NCI-H2081 treated with DMSO at 0.1 percent for 48 hours (cell line): ENCODE results near the gene SPECC1L.
"Not testable (repeated sequence)": the region's sequence is repeated elsewhere in the genome, so short reads cannot be mapped to it uniquely, and the experiment has no call there.

Experiments used
- DNase-seq: peaks from one replicate; lab custom pipeline; 2025; lab: John Stamatoyannopoulos, UW

SPECC1L gene

GRCh38 chr22:24270556-24271385, at the start of gene SPECC1L:
Gene SPECC1L (plus strand): TSS chr22:24270831. CDS start chr22:24302232, 31,401 bp downstream.
- DNase-seq: peak; percentile 35

GRCh38 chr22:24224468-24224867, 46.2 kb upstream of the SPECC1L start:
- no peak for DNase-seq

- DNase-seq: no peak
Observed at GRCh38 chr22:24225044-24225601, 45.5 kb upstream of the SPECC1L start.

- no peak for DNase-seq
Observed at GRCh38 chr22:24225951-24226350, 44.7 kb upstream of the SPECC1L start.

GRCh38 chr22:24230911-24231656, 39.5 kb upstream of the SPECC1L start:
- no peak for DNase-seq

- no peak for DNase-seq
Observed at GRCh38 chr22:24231706-24232105, 38.9 kb upstream of the SPECC1L start.

GRCh38 chr22:24232124-24232523, 38.5 kb upstream of the SPECC1L start:
- DNase-seq: no peak

- DNase-seq: no peak
Observed at GRCh38 chr22:24232725-24233124, 37.9 kb upstream of the SPECC1L start.

GRCh38 chr22:24233235-24233634, 37.4 kb upstream of the SPECC1L start:
- DNase-seq: no peak

GRCh38 chr22:24233816-24234215, 36.8 kb upstream of the SPECC1L start:
- no peak for DNase-seq

GRCh38 chr22:24235315-24235714, 35.3 kb upstream of the SPECC1L start:
- no peak for DNase-seq

- DNase-seq: no peak
Observed at GRCh38 chr22:24236656-24237055, 34.0 kb upstream of the SPECC1L start.

GRCh38 chr22:24238101-24238694, 32.4 kb upstream of the SPECC1L start:
- not testable (repeated sequence) for DNase-seq

GRCh38 chr22:24240381-24240780, 30.2 kb upstream of the SPECC1L start:
- DNase-seq: no peak

- not testable (repeated sequence) for DNase-seq
Observed at GRCh38 chr22:24240985-24241692, 29.5 kb upstream of the SPECC1L start.

- DNase-seq: not testable (repeated sequence)
Observed at GRCh38 chr22:24243417-24243816, 27.2 kb upstream of the SPECC1L start.

GRCh38 chr22:24244144-24244787, 26.4 kb upstream of the SPECC1L start:
- DNase-seq: no peak

- DNase-seq: not testable (repeated sequence)
Observed at GRCh38 chr22:24245030-24245431, 25.6 kb upstream of the SPECC1L start, which contains the start of gene GGT5. Gene GGT5 (minus strand): TSS chr22:24245082. CDS start chr22:24244725, 357 bp downstream.

GRCh38 chr22:24245584-24246561, 24.8 kb upstream of the SPECC1L start:
- DNase-seq: not testable (repeated sequence)

GRCh38 chr22:24247011-24247507, 23.6 kb upstream of the SPECC1L start:
- no peak for DNase-seq
